Measurements from ENCODE around the gene SLC16A1.
"Not testable (repeated sequence)": the region's sequence is repeated elsewhere in the genome, so short reads cannot be mapped to it uniquely, and the experiment has no call there.

The SLC16A1 gene

DNA sequence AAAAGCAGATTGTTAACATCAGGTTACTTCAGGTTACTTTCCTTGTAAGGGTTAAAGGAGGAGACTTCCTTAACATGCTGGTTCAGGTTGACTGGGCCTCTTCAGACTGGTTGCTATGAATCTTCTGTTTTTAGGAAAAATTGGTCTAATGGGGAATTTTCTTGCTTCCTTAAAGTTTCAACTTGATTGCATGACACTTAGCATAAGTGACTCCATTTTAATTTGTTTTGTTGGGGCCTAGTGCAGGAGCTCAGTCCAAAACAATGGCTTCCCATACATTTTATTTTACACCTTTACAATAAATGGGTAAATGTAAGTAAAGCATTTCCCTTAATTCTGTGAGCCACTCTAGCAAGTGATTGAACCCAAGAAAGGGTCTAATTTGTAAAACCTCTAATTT, 53.8 kb downstream of the SLC16A1 start:
- no peak overlapping the region for H3K4me3 ChIP-seq (ENCODE audit: low read depth, low read length)
- no peaks in the 10 kb centered on the region for H3K27me3 ChIP-seq (replicated peaks)
- no peak overlapping the region for H3K27ac ChIP-seq
- in situ Hi-C loops (cut with HindIII; ENCODE audit: low pct_ligation_motif_present, low sequenced_read_pairs), result no loop called here
- DNase-seq, result no peak
- TF ChIP-seq, protein P1, sequence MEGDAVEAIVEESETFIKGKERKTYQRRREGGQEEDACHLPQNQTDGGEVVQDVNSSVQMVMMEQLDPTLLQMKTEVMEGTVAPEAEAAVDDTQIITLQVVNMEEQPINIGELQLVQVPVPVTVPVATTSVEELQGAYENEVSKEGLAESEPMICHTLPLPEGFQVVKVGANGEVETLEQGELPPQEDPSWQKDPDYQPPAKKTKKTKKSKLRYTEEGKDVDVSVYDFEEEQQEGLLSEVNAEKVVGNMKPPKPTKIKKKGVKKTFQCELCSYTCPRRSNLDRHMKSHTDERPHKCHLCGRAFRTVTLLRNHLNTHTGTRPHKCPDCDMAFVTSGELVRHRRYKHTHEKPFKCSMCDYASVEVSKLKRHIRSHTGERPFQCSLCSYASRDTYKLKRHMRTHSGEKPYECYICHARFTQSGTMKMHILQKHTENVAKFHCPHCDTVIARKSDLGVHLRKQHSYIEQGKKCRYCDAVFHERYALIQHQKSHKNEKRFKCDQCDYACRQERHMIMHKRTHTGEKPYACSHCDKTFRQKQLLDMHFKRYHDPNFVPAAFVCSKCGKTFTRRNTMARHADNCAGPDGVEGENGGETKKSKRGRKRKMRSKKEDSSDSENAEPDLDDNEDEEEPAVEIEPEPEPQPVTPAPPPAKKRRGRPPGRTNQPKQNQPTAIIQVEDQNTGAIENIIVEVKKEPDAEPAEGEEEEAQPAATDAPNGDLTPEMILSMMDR (IDR thresholded peaks at IDR 0.05; ENCODE audit: low read depth, low read length, missing control alignments), result no peak
- no peaks in the 10 kb centered on the region for H3K36me3 ChIP-seq (replicated peaks)

DNA sequence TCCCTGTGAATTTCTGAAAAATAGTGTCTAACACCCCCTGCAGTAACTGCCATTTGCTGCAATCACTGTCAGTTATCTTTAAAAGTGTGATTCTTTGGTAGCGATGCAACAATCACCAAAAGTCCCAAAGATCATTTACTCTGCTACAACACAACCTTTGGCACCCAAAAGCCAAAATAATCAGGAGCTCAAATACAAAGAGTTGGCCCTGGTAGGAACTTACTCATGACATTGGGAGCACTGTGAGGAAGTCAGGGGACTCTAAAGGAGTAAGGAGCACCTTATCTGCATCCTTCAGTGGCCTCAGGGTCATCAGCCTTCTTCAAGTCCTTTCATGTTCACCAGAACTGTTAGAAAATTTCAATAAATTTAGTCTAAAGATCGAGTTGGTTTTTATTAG, 54.6 kb downstream of the SLC16A1 start:
- DNase-seq, result no peak
- Histone ChIP-seq H3K36me3 (replicated peaks) (no peaks in the 10 kb centered on the region), H3K27ac (no peak overlapping the region), H3K4me3 (ENCODE audit: low read depth, low read length) (no peak overlapping the region), H3K27me3 (replicated peaks) (no peaks in the 10 kb centered on the region)
- TF ChIP-seq, protein P1 (IDR thresholded peaks at IDR 0.05; ENCODE audit: low read depth, low read length, missing control alignments), result no peak
- in situ Hi-C loops (cut with HindIII; ENCODE audit: low pct_ligation_motif_present, low sequenced_read_pairs), result no loop called here

DNA sequence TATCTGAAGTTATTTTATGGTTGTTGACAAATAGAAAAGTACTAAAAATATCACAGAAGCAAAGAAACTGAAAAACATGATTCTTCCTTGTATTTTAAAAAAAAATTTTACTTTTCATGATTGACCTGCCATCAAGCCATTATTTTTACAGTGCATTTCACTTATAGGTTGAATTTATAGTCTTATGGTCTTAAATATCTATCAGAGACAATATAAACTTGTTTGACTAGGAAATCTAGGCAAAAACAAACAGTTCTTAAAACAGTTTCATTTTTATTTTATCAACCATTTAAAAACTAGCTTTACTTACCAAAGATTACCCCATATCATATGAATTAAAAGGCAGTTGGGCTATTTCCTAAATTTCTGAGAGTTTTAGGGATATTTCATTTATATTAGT, 59.2 kb downstream of the SLC16A1 start:
- Histone ChIP-seq H3K27ac (no peak overlapping the region), H3K4me3 (ENCODE audit: low read depth, low read length) (no peak overlapping the region), H3K27me3 (replicated peaks) (no peaks in the 10 kb centered on the region), H3K36me3 (replicated peaks) (no peaks in the 10 kb centered on the region)
- DNase-seq, result no peak
- TF ChIP-seq, protein P1 (IDR thresholded peaks at IDR 0.05; ENCODE audit: low read depth, low read length, missing control alignments), result no peak
- in situ Hi-C loops (cut with HindIII; ENCODE audit: low pct_ligation_motif_present, low sequenced_read_pairs), result no loop called here

DNA sequence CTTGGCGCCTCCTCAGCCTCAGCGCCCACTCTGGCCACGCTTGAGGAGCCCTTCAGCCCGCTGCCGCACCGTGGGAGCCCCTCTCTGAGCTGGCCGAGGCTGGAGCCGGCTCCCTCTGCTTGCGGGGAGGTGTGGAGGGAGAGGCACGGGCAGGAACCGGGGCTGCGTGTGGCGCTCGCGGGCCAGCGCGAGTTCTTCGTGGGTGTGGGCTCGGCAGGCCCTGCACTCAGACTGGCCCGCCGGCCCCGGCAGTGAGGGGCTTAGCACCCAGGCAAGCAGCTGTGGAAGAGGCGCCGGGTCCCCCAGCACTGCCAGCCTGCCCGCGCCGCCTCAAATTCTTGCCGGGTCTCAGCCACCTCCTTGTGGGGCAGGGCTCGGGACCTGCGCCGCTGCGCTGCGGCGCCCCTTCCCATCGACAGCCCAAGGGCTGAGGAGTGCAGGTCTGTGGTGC, 61.4 kb downstream of the SLC16A1 start:
- Histone ChIP-seq H3K36me3 (replicated peaks) (no peaks in the 10 kb centered on the region), H3K27me3 (replicated peaks) (no peaks in the 10 kb centered on the region), H3K4me3 (ENCODE audit: low read depth, low read length) (no peak overlapping the region), H3K27ac (no peak overlapping the region)
- in situ Hi-C loops (cut with HindIII; ENCODE audit: low pct_ligation_motif_present, low sequenced_read_pairs), result no loop called here
- no peak for DNase-seq
- TF ChIP-seq, protein P1 (IDR thresholded peaks at IDR 0.05; ENCODE audit: low read depth, low read length, missing control alignments), result no peak

DNA sequence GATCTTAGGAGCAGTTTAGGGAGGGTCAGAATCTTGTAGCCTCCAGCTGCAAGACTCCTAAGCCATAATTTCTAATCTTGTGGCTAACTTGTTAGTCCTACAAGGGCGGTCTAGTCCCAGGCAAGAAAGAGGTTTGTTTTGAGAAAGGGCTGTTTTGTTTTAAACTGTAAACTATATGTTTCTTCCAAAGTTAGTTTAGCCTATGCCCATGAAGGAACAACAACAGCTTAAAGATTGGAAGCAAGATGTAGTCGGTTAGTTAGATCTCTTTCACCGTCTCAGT, 62.0 kb downstream of the SLC16A1 start:
- Histone ChIP-seq H3K27me3 (replicated peaks) (no peaks in the 10 kb centered on the region), H3K27ac (no peak overlapping the region), H3K4me3 (ENCODE audit: low read depth, low read length) (no peak overlapping the region), H3K36me3 (replicated peaks) (no peaks in the 10 kb centered on the region)
- TF ChIP-seq, protein P1 (IDR thresholded peaks at IDR 0.05; ENCODE audit: low read depth, low read length, missing control alignments), result no peak
- in situ Hi-C loops (cut with HindIII; ENCODE audit: low pct_ligation_motif_present, low sequenced_read_pairs), result no loop called here
- no peak for DNase-seq

DNA sequence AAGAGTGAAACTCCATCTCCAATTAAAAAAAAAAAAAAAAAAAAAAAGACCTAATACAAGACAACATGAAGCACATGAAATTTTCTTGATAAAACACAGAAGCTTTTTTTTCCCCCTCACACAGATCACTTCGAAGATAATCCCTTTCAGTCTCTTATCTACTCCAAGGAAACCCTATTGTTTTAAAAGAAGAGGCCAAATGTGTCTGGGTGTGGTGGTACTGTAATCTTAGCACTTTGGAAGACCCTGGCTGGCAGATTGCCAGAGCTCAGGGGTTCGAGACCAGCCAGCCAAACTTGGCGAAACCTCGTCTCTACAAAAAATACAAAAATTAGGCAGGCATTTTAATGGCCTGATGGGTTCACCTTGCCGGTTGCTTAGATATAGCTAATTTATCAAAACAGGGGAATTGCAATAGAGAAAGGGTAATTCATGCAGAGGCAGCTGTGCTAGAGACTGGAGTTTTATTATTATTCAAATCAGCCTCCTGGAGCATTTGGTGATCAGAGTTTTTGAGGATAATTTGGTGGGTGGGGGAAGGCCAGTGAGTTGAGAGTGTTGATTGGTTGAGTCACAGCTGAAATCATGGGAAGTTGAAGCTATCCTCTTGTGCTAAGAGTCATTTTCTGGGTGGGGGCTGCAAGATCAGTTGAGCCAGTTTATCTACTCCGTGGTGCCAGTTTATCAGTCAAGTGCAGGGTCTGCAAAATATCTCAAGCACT, 62.5 kb downstream of the SLC16A1 start:
- no peak for DNase-seq
- Histone ChIP-seq H3K27me3 (replicated peaks) (no peaks in the 10 kb centered on the region), H3K27ac (no peak overlapping the region), H3K4me3 (ENCODE audit: low read depth, low read length) (no peak overlapping the region), H3K36me3 (replicated peaks) (no peaks in the 10 kb centered on the region)
- in situ Hi-C loops (cut with HindIII; ENCODE audit: low pct_ligation_motif_present, low sequenced_read_pairs), result no loop called here
- TF ChIP-seq, protein P1 (IDR thresholded peaks at IDR 0.05; ENCODE audit: low read depth, low read length, missing control alignments), result no peak

DNA sequence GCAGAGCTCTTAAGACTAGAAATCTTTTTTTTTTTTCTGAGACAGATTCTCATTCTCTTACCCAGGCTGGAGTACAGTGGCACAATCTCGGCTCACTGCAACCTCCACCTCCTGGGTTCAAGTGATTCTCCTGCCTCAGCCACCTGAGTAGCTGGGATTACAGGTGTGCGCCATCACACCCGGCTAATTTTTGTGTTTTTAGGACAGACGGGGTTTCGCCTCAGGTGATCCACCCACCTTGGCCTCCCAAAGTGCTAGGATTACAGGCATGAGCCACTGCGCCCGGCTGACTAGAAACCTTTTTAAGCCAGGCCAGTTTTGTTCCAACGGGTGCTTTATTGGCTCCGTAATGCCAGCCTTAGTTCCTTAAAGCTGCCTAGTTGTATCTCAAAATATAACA, 66.1 kb downstream of the SLC16A1 start:
- H3K27me3 ChIP-seq (replicated peaks); DNase-seq; H3K4me3 ChIP-seq (ENCODE audit: low read depth, low read length); in situ Hi-C loops (cut with HindIII; ENCODE audit: low pct_ligation_motif_present, low sequenced_read_pairs); H3K36me3 ChIP-seq (replicated peaks); H3K27ac ChIP-seq: not testable (repeated sequence)
